Activated gamma-delta T cell treated with Interleukin-2 at 50 U/mL for 16 hours (primary cell): Measurements from ENCODE around the gene CMTR1.

Experiments used
- DNase-seq: peaks from one replicate; pipeline ENCODE4 v3.0.0-alpha.2; 2020

CMTR1 gene

GRCh38 chr6:37480118-37480736 lies 47.2 kb downstream of the CMTR1 start:
- DNase-seq, result no peak

GRCh38 chr6:37480951-37481534 lies 48.0 kb downstream of the CMTR1 start:
- DNase-seq, result no peak

GRCh38 chr6:37481711-37482605 lies 48.9 kb downstream of the CMTR1 start:
- no peak for DNase-seq

GRCh38 chr6:37482606-37483251 lies 49.7 kb downstream of the CMTR1 start:
- no peak for DNase-seq

- DNase-seq, result no peak
Observed at GRCh38 chr6:37483252-37483901, 50.4 kb downstream of the CMTR1 start.

- peak; percentile 74 for DNase-seq
Observed at GRCh38 chr6:37483917-37484785, 51.1 kb downstream of the CMTR1 start.

GRCh38 chr6:37484786-37485170 lies 51.8 kb downstream of the CMTR1 start:
- DNase-seq, result no peak

GRCh38 chr6:37485291-37485702 lies 52.3 kb downstream of the CMTR1 start:
- DNase-seq, result no peak

GRCh38 chr6:37486121-37486839 lies 53.3 kb downstream of the CMTR1 start:
- no peak for DNase-seq

GRCh38 chr6:37487591-37488380 lies 54.8 kb downstream of the CMTR1 start:
- DNase-seq, result no peak

GRCh38 chr6:37488476-37488875 lies 55.5 kb downstream of the CMTR1 start:
- no peak for DNase-seq

- peak; percentile 45 for DNase-seq
Observed at GRCh38 chr6:37489697-37490336, 56.8 kb downstream of the CMTR1 start.

GRCh38 chr6:37490536-37491170 lies 57.6 kb downstream of the CMTR1 start:
- DNase-seq, result no peak

- DNase-seq, result no peak
Observed at GRCh38 chr6:37491171-37491829, 58.3 kb downstream of the CMTR1 start.

- no peak for DNase-seq
Observed at GRCh38 chr6:37491830-37492208, 58.8 kb downstream of the CMTR1 start.

GRCh38 chr6:37492236-37492972 lies 59.4 kb downstream of the CMTR1 start:
- no peak for DNase-seq

- DNase-seq, result no peak
Observed at GRCh38 chr6:37492991-37493660, 60.1 kb downstream of the CMTR1 start.

- no peak for DNase-seq
Observed at GRCh38 chr6:37493661-37493995, 60.6 kb downstream of the CMTR1 start.
